SIG-M5 treated with dmso at 0.1 percent for 504 hours (cell line): ENCODE measurements around the gene CCSER1.
"Not testable (repeated sequence)": the region's sequence is repeated elsewhere in the genome, so short reads cannot be mapped to it uniquely, and the experiment has no call there.

Source experiments
- DNase-seq: peaks from one replicate; lab custom pipeline; 2025; ENCODE audit not compliant: unreplicated experiment; lab: John Stamatoyannopoulos, UW

Gene CCSER1

DNA sequence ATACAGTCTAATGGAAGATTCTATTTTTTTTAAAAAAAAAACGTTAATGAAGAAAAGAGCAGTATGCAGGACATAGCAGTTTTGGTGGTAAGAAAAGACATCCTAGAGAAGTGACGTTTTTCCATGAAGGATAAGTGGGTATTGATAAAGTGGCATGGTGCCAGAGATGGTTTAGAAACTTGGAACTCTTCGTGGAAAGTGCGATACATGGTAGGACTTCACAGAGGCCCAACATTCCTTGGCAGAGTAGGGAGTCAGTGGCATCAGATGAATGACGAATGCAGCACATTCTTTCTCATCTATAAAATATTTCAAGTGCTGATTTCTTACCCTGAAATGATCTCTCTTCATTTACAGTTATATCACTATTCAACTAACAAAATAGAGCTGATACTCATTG lies 298.7 kb downstream of the CCSER1 start:
- no peak for DNase-seq

DNA sequence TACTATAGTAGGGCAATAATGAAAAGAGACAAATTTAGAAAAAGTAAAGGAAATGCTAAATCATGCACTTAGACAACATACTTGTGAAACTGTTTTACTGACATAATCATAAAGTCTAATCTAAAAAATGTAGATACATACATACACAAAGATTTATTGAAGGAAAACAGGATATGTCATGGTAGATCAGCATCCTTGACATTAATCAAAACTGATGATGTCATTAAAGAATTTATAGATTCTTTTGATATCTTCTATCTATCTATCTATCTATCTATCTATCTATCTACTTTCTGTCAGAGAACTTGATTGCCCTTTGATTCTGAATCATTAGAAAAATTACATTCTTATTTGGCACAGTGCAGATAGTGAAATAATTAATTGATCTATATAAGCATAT lies 311.3 kb downstream of the CCSER1 start:
- DNase-seq: no peak

DNA sequence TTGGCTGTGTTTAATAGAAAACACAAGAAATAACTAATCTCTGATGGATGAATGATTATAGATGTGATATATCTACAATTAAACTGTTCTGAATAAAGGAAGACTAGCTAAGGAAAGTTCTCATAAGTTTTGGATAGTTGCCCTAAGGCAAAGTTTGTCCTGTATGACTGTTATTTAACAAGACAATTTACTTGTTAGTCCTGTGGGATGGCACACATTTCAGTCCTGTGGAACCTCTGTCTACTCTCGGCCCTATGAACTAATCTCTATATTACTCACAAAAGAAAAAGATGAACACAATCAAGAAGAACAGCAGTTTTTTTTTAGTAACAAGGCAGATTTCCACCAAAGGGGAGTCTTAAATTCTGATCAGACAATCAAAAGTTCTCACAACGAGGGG lies 314.6 kb downstream of the CCSER1 start:
- DNase-seq: no peak

DNA sequence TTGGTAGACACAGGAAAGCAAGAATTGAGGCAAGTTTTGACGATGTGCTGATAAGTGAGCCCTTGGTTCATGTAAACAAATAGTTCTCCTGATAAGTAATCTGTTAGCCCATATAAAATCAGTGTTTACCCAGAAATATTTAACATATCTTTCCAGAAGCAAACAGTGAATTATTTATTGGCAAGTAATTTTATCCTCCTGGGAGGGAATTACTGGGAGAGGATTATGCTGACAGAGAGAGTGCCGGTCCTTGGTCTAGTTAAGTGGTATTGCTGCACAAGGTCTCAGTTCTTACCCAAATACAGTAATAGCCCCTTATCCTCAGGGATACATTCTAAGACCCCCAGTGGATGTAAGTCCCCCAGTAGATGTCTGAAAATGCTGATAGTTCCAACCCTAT lies 315.4 kb downstream of the CCSER1 start:
- DNase-seq: no peak

DNA sequence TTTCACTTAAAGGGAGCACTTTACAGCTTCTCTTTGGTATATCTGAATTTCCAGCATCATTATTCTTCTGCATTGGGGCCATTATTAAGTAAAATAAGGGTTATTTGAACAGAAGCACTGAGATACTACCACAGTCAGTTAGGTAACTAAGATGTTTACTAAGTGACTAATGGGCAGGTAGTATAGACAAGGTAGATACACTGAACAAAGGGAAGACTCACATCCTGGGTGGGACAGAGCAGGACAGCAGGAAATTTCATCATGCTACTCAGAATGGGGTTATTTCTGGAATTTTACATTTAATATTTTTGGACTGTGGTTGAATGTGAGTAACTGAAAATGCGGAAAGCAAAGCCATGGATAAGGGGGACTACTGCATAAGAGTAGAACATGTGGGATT lies 316.0 kb downstream of the CCSER1 start:
- DNase-seq: no peak

DNA sequence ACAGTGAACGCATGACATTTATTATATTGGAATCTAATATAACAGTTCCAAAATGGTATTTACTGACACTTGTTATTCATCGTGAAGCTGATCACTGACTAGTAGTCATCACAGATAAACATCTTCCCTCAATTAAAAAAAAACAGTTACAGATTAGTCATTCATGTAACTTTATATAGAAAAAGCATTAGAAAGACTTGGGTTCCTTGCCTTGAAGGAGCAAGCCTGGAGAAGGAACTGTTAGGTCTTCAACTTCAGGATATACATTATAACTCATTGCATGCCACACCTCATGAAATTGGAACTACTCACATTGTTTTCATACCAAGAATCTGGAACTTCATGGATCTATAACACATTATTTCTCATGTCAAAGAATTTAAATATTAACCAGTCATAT lies 317.7 kb downstream of the CCSER1 start:
- no peak for DNase-seq

DNA sequence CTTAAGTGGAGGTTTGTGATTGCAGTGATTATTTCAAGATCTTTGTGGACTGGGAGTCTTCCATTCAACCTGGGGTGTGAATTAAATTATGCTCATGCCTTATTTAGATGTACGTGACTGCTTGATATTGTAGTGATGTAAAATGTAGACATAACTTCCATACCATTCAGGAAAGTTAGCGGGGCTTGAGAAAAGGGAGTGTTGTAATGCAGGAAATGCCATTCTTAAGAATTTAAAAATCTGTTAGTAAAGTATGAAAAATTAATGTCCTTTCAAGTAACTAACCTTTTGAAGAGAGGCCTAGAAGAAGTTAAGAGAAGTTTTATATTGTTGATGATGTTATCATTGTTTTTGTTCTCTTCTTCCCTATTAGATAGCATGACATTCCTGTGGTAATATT lies 318.2 kb downstream of the CCSER1 start:
- DNase-seq: no peak

DNA sequence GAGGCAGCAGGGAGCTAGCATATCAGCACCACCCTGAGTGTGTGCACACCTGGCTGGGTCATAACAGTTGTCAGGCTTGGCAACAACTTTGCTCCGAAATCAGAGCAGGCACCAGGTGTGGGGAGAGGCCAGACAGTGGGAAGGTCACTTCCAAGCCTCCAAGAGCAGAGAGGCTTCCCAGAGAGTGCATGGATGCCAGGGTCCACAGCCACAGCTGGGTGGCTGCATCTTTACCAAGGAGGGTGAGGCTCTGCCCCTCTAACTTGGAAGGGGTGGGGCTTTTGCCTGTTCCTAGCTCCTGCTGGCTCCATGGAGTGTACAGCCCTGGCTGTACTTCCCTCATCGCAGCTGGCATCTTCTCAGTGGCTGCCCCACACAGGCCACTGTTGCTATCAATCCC lies 322.4 kb downstream of the CCSER1 start:
- no peak for DNase-seq

DNA sequence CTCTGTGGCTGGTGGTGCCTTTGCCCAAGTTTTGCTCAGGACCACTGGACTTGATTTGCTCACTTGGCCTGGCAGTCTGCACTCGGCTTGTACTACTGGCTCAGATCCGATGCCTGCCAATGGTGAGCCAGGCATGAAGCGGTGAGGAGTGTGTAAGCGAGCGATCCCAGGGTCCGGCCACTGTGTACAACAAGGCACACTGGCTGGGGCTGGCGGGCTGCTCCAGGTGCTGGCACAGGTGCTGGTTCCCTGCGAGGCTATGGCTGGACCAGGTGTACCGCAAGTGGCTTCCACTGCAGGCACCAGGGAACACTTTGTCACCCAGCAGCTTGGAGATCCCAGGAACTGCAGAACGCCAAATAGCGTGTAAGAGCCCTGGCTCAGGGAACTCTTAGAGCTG lies 329.7 kb downstream of the CCSER1 start:
- no peak for DNase-seq

DNA sequence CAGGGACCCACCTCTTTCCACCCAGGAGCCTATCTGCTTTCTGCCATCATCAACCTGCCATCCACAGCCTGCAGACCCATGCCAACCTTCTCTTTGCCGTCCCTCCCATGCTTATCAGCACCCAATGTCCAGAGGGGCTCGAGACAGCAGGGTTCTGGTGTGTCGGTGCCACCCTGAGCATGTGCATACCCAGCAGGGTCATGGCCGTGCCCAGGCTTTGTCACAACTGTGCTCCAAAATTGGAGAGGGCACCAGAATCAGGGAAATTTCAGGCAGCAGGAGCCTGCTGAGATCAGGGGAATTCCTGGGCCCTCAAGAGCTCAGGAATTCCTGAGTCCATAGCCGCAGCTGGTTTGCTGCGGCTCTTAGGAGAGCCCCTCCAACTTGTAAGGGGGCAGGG lies 330.6 kb downstream of the CCSER1 start:
- DNase-seq: no peak

DNA sequence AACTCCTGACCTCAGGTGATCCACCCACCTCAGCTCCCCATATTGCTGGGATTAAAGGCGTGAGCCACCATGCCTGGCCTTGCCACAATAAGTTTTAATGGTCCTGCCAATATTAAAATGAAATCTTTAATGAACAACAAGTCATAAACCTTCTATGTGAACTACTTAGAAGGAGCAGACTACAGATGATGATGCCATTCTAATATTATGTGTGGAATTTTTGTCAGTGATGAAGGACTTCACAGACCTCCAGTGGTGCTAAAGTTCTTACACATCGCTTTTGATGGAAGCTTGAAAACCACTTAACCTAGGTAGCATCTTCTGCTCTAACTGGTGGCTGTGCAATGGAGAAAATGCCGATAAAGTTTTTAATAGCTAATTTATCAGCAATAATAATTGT lies 331.4 kb downstream of the CCSER1 start:
- no peak for DNase-seq

DNA sequence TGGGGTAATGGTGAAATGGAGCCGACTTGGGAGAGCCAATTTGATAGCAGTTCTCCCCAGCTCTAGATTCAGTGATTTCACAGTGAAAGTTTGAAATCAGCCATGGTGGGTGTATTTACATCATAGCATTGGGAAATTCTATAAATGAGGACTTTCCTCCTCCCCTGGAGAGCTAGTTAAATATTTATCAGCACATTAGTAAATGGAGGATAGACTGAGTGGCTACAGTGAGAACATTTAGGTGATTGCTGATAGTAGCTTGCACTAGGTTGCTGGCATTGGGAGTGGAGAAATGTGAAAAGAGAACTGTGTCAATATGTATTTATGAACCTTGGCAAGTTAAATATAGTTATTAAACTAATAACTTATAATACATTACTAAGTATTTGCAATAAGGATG lies 347.3 kb downstream of the CCSER1 start:
- DNase-seq: no peak

DNA sequence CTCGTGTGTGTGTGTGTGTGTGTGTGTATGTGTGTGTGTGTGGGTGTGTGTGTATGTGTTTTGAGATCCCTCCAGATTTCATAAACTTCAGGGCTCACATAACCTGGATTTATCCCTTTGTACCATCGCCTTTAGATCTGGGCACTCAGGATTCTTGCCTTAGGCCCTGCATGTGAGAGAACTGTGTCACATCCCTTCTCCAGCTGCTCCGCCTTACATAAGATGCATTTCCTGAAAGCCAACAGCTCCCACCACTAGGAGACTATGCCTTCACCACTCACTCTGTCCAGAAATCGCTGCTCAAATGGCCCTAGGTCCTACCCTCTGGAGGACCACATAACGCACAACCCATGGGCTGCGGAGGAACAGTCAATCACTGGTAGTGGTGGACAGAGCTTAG lies 348.8 kb downstream of the CCSER1 start:
- no peak for DNase-seq

DNA sequence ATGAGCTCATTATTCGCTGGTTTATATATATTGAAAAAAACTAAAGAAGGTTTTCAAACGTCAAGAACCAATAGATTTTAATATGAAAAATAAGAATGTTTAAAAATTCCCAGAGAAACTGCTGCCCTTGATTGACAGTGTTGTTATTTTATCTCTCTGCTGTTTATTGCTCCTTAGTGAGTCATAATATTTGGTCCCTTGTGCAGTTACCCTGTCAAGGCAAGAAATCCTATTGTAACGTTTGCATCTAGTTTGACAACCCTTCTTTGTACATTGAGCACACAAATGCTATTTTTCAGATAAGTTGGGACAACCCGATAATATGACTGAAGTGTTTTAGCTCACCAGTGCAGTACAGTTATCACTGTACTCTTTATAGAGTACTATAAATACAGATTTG lies 349.4 kb downstream of the CCSER1 start:
- DNase-seq: no peak

DNA sequence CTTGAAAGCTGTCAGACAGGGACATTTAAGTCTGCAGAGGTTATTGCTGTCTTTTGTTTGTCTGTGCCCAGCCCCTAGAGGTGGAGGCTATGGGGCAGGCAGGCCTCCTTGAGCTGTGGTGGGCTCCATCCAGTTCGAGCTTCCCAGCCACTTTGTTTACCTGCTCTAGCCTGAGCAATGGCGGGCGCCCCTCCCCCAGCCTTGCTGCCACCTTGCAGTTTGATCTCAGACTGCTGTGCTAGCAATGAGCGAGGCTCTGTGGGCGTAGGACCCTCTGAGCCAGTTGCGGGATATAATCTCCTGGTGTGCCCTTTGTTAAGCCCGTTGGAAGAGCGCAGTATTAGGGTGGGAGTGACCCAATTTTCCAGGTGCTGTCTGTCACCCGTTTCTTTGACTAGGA lies 357.7 kb downstream of the CCSER1 start:
- DNase-seq: not testable (repeated sequence)

DNA sequence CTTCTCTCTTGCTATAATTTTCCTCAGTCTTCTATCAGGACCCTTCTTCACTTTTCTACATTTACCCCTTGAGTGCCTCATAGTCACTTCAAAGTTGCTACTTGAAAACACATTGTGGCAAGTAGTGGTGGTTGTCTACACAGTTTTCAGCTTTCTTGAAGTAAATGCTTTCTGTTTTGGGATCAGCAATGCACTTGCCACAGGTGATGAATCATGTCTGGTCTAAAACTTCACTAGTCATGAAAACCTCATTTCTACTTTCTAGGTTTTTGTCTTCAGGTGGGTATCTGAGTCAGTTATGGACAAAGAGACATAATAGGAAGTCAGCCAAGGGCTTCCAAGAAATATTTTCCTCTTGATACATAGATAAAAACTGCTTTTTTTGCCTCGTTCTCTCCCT lies 359.2 kb downstream of the CCSER1 start:
- DNase-seq: no peak

DNA sequence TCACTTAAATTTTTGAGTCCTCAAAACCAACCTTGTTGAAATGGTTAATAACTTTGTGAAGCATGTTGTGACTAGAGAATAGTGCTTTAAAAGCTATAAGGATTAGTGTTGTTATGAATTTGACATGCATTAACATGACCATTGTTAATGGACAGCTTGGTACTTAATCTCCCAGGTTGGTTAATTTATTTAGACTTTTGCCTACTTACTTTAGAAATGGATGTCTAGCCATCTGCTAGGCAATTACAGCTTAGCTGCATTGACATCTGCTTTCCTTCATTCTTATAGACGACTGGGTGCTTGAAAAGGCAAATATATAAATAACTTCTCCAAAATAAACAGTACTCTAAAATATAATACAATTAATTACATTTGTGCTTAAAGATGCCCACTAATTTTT lies 368.0 kb downstream of the CCSER1 start:
- DNase-seq: no peak

DNA sequence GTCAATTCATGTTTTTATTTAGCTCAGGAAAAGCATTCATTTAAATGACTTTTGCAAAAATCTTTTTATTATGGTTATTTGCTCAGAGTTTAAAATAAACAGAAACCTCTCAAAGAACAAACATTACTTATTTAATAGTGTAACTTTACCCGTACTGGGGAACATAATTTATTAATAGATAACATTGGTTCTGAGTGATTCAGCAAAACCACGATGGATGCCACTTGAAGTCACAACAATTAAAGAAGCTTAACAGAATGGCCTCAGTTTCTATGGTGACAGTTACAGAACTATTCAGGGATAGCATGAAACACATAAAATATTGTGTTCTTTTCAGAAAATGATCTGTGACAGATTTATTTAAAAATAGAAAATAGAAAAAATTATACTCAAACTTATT lies 368.7 kb downstream of the CCSER1 start:
- no peak for DNase-seq

DNA sequence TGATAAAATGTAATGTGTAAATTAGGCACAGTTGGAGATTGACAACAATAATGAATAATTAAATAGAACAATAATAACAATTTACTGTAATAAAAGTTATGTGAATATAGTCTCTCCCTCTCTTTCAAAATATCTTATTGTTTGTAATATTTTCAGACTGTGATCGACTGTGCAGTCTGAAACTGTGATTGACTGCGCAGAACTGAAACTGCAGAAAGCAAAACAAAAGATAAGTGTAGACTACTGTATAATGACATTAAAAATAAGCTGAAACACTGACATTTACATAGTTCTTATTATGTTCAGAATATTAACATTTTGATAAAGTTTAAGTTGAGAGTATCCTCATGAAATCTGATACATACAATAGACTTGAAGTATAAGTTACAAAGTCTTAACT lies 371.0 kb downstream of the CCSER1 start:
- DNase-seq: no peak

DNA sequence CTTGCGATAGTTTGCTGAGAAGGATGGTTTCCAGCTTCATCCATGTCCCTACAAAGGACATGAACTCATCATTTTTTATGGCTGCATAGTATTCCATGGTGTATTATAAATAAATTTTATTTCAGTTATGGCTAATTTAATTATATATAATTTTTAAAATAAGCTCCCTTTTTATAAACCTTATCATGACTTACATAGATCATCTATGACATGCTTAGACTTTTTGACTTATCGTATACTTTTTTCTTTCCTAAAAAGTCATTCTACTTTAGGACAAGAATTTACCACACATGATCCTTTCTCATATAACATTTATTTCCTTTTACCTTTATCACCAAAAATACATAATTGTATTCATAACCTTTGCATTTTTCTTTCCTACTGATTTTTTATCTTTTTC lies 376.5 kb downstream of the CCSER1 start:
- no peak for DNase-seq

DNA sequence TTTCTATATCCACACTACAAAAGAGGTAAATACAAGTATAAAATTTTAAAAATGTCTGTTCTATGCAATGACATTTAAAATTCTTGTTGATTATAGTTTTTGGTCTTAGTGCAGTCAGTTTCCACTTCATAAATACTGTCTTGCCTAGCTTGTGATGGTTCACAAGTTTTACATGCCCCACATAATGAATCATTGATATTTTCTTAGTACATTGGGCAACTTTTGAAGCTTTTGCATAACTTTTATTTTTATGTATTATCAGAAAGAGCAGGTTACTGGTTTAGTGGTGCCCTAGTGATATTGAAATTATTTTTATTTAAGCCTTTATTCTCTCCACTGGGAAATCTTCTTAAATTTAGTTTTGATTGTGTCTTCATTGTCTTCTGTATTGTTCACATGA lies 388.0 kb downstream of the CCSER1 start:
- no peak for DNase-seq

DNA sequence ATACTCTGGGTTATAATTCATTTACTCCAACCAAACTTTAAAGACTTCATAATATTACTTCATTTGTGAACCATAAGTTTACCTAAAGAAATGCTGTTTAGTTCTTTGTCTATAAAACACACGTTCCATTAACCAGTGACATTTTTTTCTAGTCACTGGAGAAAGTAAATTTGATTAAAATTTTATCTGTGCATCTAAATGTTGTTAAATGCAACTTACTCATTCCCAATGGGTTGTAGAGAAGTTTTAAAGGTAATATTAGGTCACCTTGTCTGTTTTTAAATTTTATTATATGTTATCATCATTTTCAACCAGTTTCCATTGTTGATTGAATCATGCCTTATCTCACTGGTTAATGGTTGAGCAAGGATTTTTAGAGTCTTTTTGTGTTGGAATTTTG lies 401.4 kb downstream of the CCSER1 start:
- no peak for DNase-seq

DNA sequence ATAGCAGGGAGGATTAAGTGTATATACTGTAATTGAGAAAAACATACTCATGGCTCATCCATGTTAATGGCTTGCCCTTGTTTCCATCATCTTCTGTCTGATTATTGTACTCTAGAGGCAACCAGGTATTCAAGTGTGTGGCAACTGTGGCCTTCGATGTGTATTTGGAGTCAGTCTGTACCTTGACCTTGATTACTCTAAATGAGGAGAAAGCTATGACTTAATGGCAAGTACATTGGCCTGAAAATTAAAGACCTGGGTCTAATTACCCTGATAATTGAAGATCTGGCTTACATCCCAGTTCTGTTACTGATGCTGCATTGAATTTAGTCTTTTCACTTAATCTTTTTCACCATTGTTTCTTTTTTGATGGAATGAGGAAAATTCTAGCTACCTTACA lies 409.2 kb downstream of the CCSER1 start:
- no peak for DNase-seq

DNA sequence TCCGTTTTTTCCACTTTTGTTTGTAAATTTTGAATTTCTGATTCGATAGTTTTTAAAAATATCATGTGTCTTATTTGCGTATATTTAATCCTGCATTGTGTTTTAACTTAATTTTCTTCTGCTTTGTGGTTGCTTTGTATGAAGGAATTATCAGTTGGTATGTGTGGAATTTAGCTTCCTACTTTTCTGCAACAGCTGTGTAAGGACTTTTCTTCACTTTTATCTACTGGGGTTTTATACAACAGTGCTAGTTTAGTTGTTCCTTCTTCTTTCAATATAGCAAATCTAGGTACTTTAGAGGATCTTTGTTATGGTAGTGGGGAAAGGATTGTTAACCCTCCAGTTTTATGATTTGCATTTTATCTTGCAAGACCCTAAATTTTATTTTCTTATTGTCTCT lies 410.3 kb downstream of the CCSER1 start:
- no peak for DNase-seq
